H1 (cell line): Measurements from ENCODE around the gene SLC1A2. TPM values are rescaled to one million over a fixed set of nuclear protein-coding genes. Genes with fewer than 3 reads are reported as not detected.

Experiments used
- CTCF ChIA-PET: fragments of 300-600 bp; sonication (Branson Sonifier 250); formaldehyde crosslinking; loops from one replicate; lab custom pipeline; 2021; ENCODE audit not compliant: partially characterized antibody; lab: Charles Lee
- POLR2A ChIA-PET: fragments of 300-600 bp; sonication (Branson Sonifier 250); formaldehyde crosslinking; loops from one replicate; lab custom pipeline; 2021; ENCODE audit warnings: inconsistent platforms; ENCODE audit not compliant: partially characterized antibody; lab: Charles Lee
- DNase-seq, 2 experiments: peaks; one replicate each; pipeline versions ENCODE4 v3.0.0 to v3.0.0-alpha.2; 2010 to 2022; ENCODE audit warnings: low spot score in 2 of 2, low read depth in 1 of 2, mixed read lengths in 1 of 2
- FAIRE-seq: peaks from 2 replicates; lab custom pipeline; 2011; peaks lifted over from hg19 to GRCh38; lab: Jason Lieb, UNC
- H2AFZ ChIP-seq: 2 replicates; pipeline ENCODE4 v1.8.1; 2012; ENCODE audit warnings: low read length, inconsistent platforms
- H2AK5ac ChIP-seq: 2 replicates; pipeline ENCODE4 v1.6.1; 2013; ENCODE audit warnings: low read depth, low read length
- H2BK120ac ChIP-seq: replicated peaks from 2 replicates; pipeline ENCODE3; 2013; ENCODE audit warnings: low read depth, low read length, inconsistent platforms
- H2BK12ac ChIP-seq: 2 replicates; pipeline ENCODE4 v1.6.1; 2013; ENCODE audit warnings: low read depth, low read length
- H2BK15ac ChIP-seq: 2 replicates; pipeline ENCODE4 v1.6.1; 2013; ENCODE audit warnings: low read length
- H2BK20ac ChIP-seq: 2 replicates; pipeline ENCODE4 v1.6.1; 2013; ENCODE audit warnings: low read length
- H2BK5ac ChIP-seq: 2 replicates; pipeline ENCODE4 v1.6.1; 2013; ENCODE audit warnings: low read depth, low read length
- H3K14ac ChIP-seq: 2 replicates; pipeline ENCODE4 v1.6.1; 2013; ENCODE audit warnings: inconsistent platforms; ENCODE audit not compliant: insufficient read length
- H3K18ac ChIP-seq: 2 replicates; pipeline ENCODE4 v1.6.1; 2013; ENCODE audit warnings: low read length; ENCODE audit errors: extremely low read depth
- H3K23ac ChIP-seq: 2 replicates; pipeline ENCODE4 v1.6.1; 2013; ENCODE audit warnings: inconsistent platforms; ENCODE audit not compliant: insufficient read length
- H3K23me2 ChIP-seq: 2 replicates; pipeline ENCODE4 v1.6.1; 2013; ENCODE audit warnings: low read depth, low read length
- H3K27ac ChIP-seq: 2 replicates; pipeline ENCODE4 v1.6.1; 2011; ENCODE audit warnings: low read depth, low read length, inconsistent platforms
- H3K27me3 ChIP-seq, 4 experiments: replicated peaks in 1 of 4; 1 replicate in 1 of 4; 2 replicates in 3 of 4; pipeline versions ENCODE4 v1.6.1 to v1.8.1; 2011 to 2013; ENCODE audit warnings: low read length in 3 of 4, mild to moderate bottlenecking in 3 of 4, inconsistent platforms in 2 of 4, mixed read lengths in 2 of 4, moderate library complexity in 1 of 4; ENCODE audit not compliant: control insufficient read depth in 3 of 4, insufficient read depth in 3 of 4; ENCODE audit errors: extremely low read depth in 1 of 4
- H3K36me3 ChIP-seq, 4 experiments: 2 replicates each; pipeline versions ENCODE4 v1.6.1 to v1.8.1; 2011 to 2013; ENCODE audit warnings: mild to moderate bottlenecking in 4 of 4, low read length in 3 of 4, moderate library complexity in 2 of 4, control low read depth in 1 of 4, inconsistent platforms in 1 of 4; ENCODE audit not compliant: insufficient read depth in 4 of 4, control insufficient read depth in 2 of 4
- H3K4ac ChIP-seq: replicated peaks from 2 replicates; pipeline ENCODE3; 2013; ENCODE audit warnings: low read length, low read depth, mixed read lengths, inconsistent platforms; ENCODE audit not compliant: insufficient read length
- H3K4me1 ChIP-seq, 4 experiments: replicated peaks in 1 of 4; 1 replicate in 1 of 4; 2 replicates in 3 of 4; pipeline versions ENCODE4 v1.6.1 to v1.8.1; 2011 to 2013; ENCODE audit warnings: low read length in 3 of 4, inconsistent platforms in 2 of 4, mixed read lengths in 1 of 4; ENCODE audit not compliant: insufficient read depth in 4 of 4, control insufficient read depth in 3 of 4
- H3K4me2 ChIP-seq, 2 experiments: 2 replicates each; pipeline versions ENCODE4 v1.6.1 to v1.8.1; 2011 to 2013; ENCODE audit warnings: low read depth in 2 of 2, low read length in 2 of 2, control low read depth in 1 of 2, inconsistent platforms in 1 of 2, mild to moderate bottlenecking in 1 of 2; ENCODE audit not compliant: insufficient read depth in 1 of 2
- H3K4me3 ChIP-seq, 4 experiments: fragments of 200-600, 300-600 bp in 1 of 4; sonication (generic), shearing (Covaris generic), sonication (Bioruptor Twin) in 1 of 4; 2 replicates each; pipeline versions ENCODE4 v1.5.1 to v1.8.1; 2011 to 2016; ENCODE audit warnings: low read length in 4 of 4, low read depth in 3 of 4, control low read depth in 2 of 4, inconsistent platforms in 2 of 4, mild to moderate bottlenecking in 2 of 4, mixed read lengths in 1 of 4, moderate library complexity in 1 of 4; ENCODE audit not compliant: insufficient read depth in 2 of 4; ENCODE audit errors: extremely low read depth in 1 of 4
- H3K56ac ChIP-seq: replicated peaks from 2 replicates; pipeline ENCODE3; 2013; ENCODE audit warnings: low read depth, mild to moderate bottlenecking, mixed read lengths, low read length, inconsistent platforms; ENCODE audit not compliant: insufficient read length
- H3K79me1 ChIP-seq: 2 replicates; pipeline ENCODE4 v1.6.1; 2013; ENCODE audit warnings: low read depth, low read length, control low read depth
- H3K79me2 ChIP-seq, 2 experiments: 2 replicates each; pipeline versions ENCODE4 v1.6.1 to v1.8.1; 2012 to 2013; ENCODE audit warnings: low read length in 2 of 2, mild to moderate bottlenecking in 2 of 2, inconsistent platforms in 1 of 2; ENCODE audit not compliant: insufficient read depth in 2 of 2, control insufficient read depth in 1 of 2
- H3K9ac ChIP-seq, 4 experiments: replicated peaks in 1 of 4; 1 replicate in 1 of 4; 2 replicates in 3 of 4; pipeline versions ENCODE4 v1.6.1 to v1.8.1; 2011 to 2013; ENCODE audit warnings: low read depth in 3 of 4, low read length in 3 of 4, control low read depth in 2 of 4, mild to moderate bottlenecking in 2 of 4, moderate library complexity in 2 of 4, inconsistent platforms in 1 of 4; ENCODE audit errors: extremely low read depth in 1 of 4
- H3K9me3 ChIP-seq, 2 experiments: 2 replicates each; pipeline versions ENCODE4 v1.6.1 to v1.8.1; 2012 to 2013; ENCODE audit warnings: mild to moderate bottlenecking in 2 of 2, moderate library complexity in 2 of 2, control low read depth in 1 of 2, inconsistent platforms in 1 of 2, low read depth in 1 of 2, low read length in 1 of 2, mixed read lengths in 1 of 2; ENCODE audit not compliant: insufficient read depth in 2 of 2
- H4K20me1 ChIP-seq, 2 experiments: replicated peaks in 1 of 2; 2 replicates each; pipeline versions ENCODE3 to v1.8.1; 2011 to 2013; ENCODE audit warnings: inconsistent platforms in 2 of 2, low read length in 2 of 2, mild to moderate bottlenecking in 1 of 2; ENCODE audit not compliant: insufficient read depth in 2 of 2, control insufficient read depth in 1 of 2
- H4K5ac ChIP-seq: 2 replicates; pipeline ENCODE4 v1.6.1; 2013; ENCODE audit warnings: low read length, low read depth, mixed read lengths, inconsistent platforms; ENCODE audit not compliant: insufficient read length
- H4K8ac ChIP-seq: 2 replicates; pipeline ENCODE4 v1.8.0; 2013; ENCODE audit warnings: mild to moderate bottlenecking, moderate library complexity, low read length, inconsistent platforms; ENCODE audit not compliant: insufficient read depth; ENCODE audit errors: extremely low read depth
- H4K91ac ChIP-seq: replicated peaks from 2 replicates; pipeline ENCODE3; 2013; ENCODE audit warnings: low read length, mixed read lengths, inconsistent platforms; ENCODE audit not compliant: insufficient read length
- ASH2L ChIP-seq: fragments of 200-600, 300-600 bp; sonication (generic); IDR thresholded peaks from one replicate; pipeline ENCODE4 v1.7.1; 2017; ENCODE audit warnings: low read length
- ATF3 ChIP-seq: IDR thresholded peaks from 2 replicates; pipeline ENCODE4 v1.6.1; 2011; ENCODE audit warnings: low read depth, mild to moderate bottlenecking, low read length; ENCODE audit not compliant: insufficient read depth
- CTCF ChIP-seq, 3 experiments: IDR thresholded peaks; 1 replicate in 2 of 3; 2 replicates in 1 of 3; pipeline versions ENCODE4 v1.5.1 to v1.6.1; 2011; ENCODE audit warnings: low read length in 3 of 3, mild to moderate bottlenecking in 3 of 3, inconsistent platforms in 2 of 3, low read depth in 1 of 3, moderate library complexity in 1 of 3; ENCODE audit not compliant: insufficient read depth in 1 of 3; ENCODE audit errors: control extremely low read depth in 1 of 3
- EZH2 ChIP-seq: fragments of 200-600 bp; sonication (generic); IDR thresholded peaks from 2 replicates; pipeline ENCODE4 v1.7.1; 2012; ENCODE audit warnings: low read depth, mild to moderate bottlenecking, moderate library complexity, low read length, inconsistent platforms; ENCODE audit not compliant: severe bottlenecking
- GTF2F1 ChIP-seq: IDR thresholded peaks from 2 replicates; pipeline ENCODE4 v1.6.1; 2012; ENCODE audit warnings: low read depth, low read length, improper control_type of control experiment, borderline replicate concordance
- PHF8 ChIP-seq: fragments of 200-600 bp; sonication (generic); conservative IDR thresholded peaks from 2 replicates; pipeline ENCODE4 v1.7.1; 2012; ENCODE audit warnings: low read depth, mild to moderate bottlenecking, inconsistent platforms, low read length, moderate library complexity
- SIX5 ChIP-seq: IDR thresholded peaks from 2 replicates; pipeline ENCODE4 v1.6.1; 2011; ENCODE audit warnings: mild to moderate bottlenecking, low read depth, low read length
- SP1 ChIP-seq: IDR thresholded peaks from 2 replicates; pipeline ENCODE4 v1.6.1; 2011; ENCODE audit warnings: low read depth, low read length
- SUZ12 ChIP-seq: fragments of 200-600 bp; sonication (generic); IDR thresholded peaks from 2 replicates; pipeline ENCODE4 v1.6.1; 2012; ENCODE audit warnings: mild to moderate bottlenecking, inconsistent platforms, low read length, moderate library complexity, mixed read lengths
- TBP ChIP-seq: IDR thresholded peaks from 2 replicates; pipeline ENCODE4 v1.6.1; 2011; ENCODE audit warnings: low read depth, low read length, improper control_type of control experiment
- TCF12 ChIP-seq: IDR thresholded peaks from 2 replicates; pipeline ENCODE4 v1.6.1; 2011; ENCODE audit warnings: low read depth, mild to moderate bottlenecking, low read length
- WGBS, 2 experiments: shearing (Covaris generic) in 1 of 2; methylation state at CpG; one replicate each; pipeline versions ENCODE4 v1.1.6 to v1.1.7; 2013 to 2015; ENCODE audit warnings: low lambda C conversion rate in 2 of 2, mixed read lengths in 2 of 2, inconsistent platforms in 1 of 2, low coverage in 1 of 2, missing lambda C conversion rate in 1 of 2; ENCODE audit not compliant: insufficient replicate concordance in 2 of 2, insufficient coverage in 1 of 2, insufficient read length in 1 of 2; ENCODE audit errors: extremely low coverage in 1 of 2, missing lambda C conversion rate in 1 of 2; 5-methylcytosine and 5-hydroxymethylcytosine counted together
- polyA plus RNA-seq, 7 experiments: library from polyadenylated mRNA; depleted of rRNA in 3 of 7; stranded (reverse) in 5 of 7; unstranded in 2 of 7; fragments of >200 nt in 5 of 7; fragments of 200-250 nt in 2 of 7; gene quantifications; 1 replicate in 5 of 7; 2 replicates in 1 of 7; 4 replicates in 1 of 7; pipeline versions ENCODE4 v1.2.1 to v1.2.3, GENCODE V29; 2011 to 2013; ENCODE audit warnings: missing spikeins in 2 of 7, mixed read lengths in 2 of 7
- total RNA-seq: library from RNA; stranded (reverse); fragmentation: NEBNext Ultra II Directional; extraction: Animal tissue kit (Norgen Biotek cat#: 25700); gene quantifications from 2 replicates; pipeline ENCODE4 v1.2.1, GENCODE V29; 2021

The SLC1A2 gene
- total and polyA plus RNA-seq, 2 of the 8 experiments (the other 6 are each of a cell fraction or from before 2014, with no cell fraction given): 0.57 to 1.2 TPM

GRCh38 chr11:35389897-35390465, 29.4 kb downstream of the SLC1A2 start:
- Histone ChIP-seq H2BK20ac (no peak overlapping the region), H2BK15ac (no peak overlapping the region), H3K4ac (no peak overlapping the region), H3K56ac (no peak overlapping the region), H4K91ac (no peak overlapping the region), H3K27me3 (no peaks in the 10 kb centered on the region; a peak in 2 of 7 replicates), H3K4me3 (no peak overlapping the region), H3K23me2 (no peaks in the 10 kb centered on the region), H4K20me1 (no peaks in the 10 kb centered on the region), H2AK5ac (no peak overlapping the region), H2BK120ac (no peak overlapping the region), H3K9me3 (no peaks in the 10 kb centered on the region), H3K79me1 (no peaks in the 10 kb centered on the region), H3K4me1 (no peaks in the 10 kb centered on the region), H3K18ac (no peak overlapping the region), H3K9ac (no peak overlapping the region), H2BK12ac (no peak overlapping the region), H3K14ac (no peak overlapping the region), H2BK5ac (no peak overlapping the region), H3K4me2 (no peak overlapping the region), H4K5ac (no peak overlapping the region), H4K8ac (no peak overlapping the region), H2AFZ (no peak overlapping the region), H3K79me2 (no peaks in the 10 kb centered on the region), H3K23ac (no peak overlapping the region), H3K36me3 (no peaks in the 10 kb centered on the region), H3K27ac (no peak overlapping the region)
- DNase-seq (no peak), FAIRE-seq (no peak)
- CTCF ChIA-PET: interaction anchor here (0.8 to 2.2 kb wide), 11 partner anchors 12 to 464 kb away, joined by 3 to 9 read pairs (median 4); no protein-coding TSS in a partner anchor
- POLR2A ChIA-PET: no interaction called here
- 87% methylated on average over 6 of the region's 6 CpGs; no CpG with 5 or more reads in 1 of the 2 experiments for WGBS, 2 experiments
- TF ChIP-seq GTF2F1 (no peak), TBP (no peak), SUZ12 (no peak), TCF12 (no peak), PHF8 (no peak), EZH2 (no peak), ATF3 (no peak), SIX5 (no peak), ASH2L (no peak), CTCF (IDR thresholded peaks at IDR 0.05; ENCODE audit: control extremely low read depth in 1 of 3, insufficient read depth in 1 of 3, low read depth in 1 of 3, low read length in 3 of 3) (no peak), SP1 (no peak)
